GM18498 (cell line): ENCODE data around the gene KCNMA1.
"Not testable (repeated sequence)": the region's sequence is repeated elsewhere in the genome, so short reads cannot be mapped to it uniquely, and the experiment has no call there.

Source experiments
- ATAC-seq: cut with Tn5 transposase; IDR thresholded peaks from one replicate; pipeline ENCODE4 v1.9.1; 2021; ENCODE audit warnings: mild to moderate bottlenecking, moderate library complexity; ENCODE audit not compliant: unreplicated experiment

KCNMA1 gene

GRCh38 chr10:77608281-77608680, 29.3 kb downstream of the KCNMA1 start:
- ATAC-seq: no peak

- no peak for ATAC-seq
Observed at GRCh38 chr10:77606751-77607150, 30.9 kb downstream of the KCNMA1 start.

GRCh38 chr10:77605466-77605865, 32.1 kb downstream of the KCNMA1 start:
- no peak for ATAC-seq

GRCh38 chr10:77604941-77605351, 32.7 kb downstream of the KCNMA1 start:
- no peak for ATAC-seq

- peak; percentile 43 for ATAC-seq
Observed at GRCh38 chr10:77604063-77604462, 33.5 kb downstream of the KCNMA1 start.

- ATAC-seq: peak; percentile 67
Observed at GRCh38 chr10:77603534-77603927, 34.1 kb downstream of the KCNMA1 start.

GRCh38 chr10:77602913-77603533, 34.6 kb downstream of the KCNMA1 start:
- no peak for ATAC-seq

GRCh38 chr10:77602231-77602912, 35.2 kb downstream of the KCNMA1 start:
- no peak for ATAC-seq

- no peak for ATAC-seq
Observed at GRCh38 chr10:77601488-77601887, 36.1 kb downstream of the KCNMA1 start.

GRCh38 chr10:77600640-77601039, 37.0 kb downstream of the KCNMA1 start:
- no peak for ATAC-seq

- ATAC-seq: no peak
Observed at GRCh38 chr10:77599651-77600050, 38.0 kb downstream of the KCNMA1 start.

GRCh38 chr10:77598606-77599005, 39.0 kb downstream of the KCNMA1 start:
- no peak for ATAC-seq

GRCh38 chr10:77597560-77597959, 40.0 kb downstream of the KCNMA1 start:
- ATAC-seq: no peak

- ATAC-seq: no peak
Observed at GRCh38 chr10:77594471-77594783, 43.2 kb downstream of the KCNMA1 start.

GRCh38 chr10:77593771-77594470, 43.7 kb downstream of the KCNMA1 start:
- no peak for ATAC-seq

- no peak for ATAC-seq
Observed at GRCh38 chr10:77592946-77593636, 44.5 kb downstream of the KCNMA1 start.

- no peak for ATAC-seq
Observed at GRCh38 chr10:77592510-77592909, 45.1 kb downstream of the KCNMA1 start.

- ATAC-seq: no peak
Observed at GRCh38 chr10:77591238-77591880, 46.2 kb downstream of the KCNMA1 start.

- no peak for ATAC-seq
Observed at GRCh38 chr10:77590344-77591237, 47.0 kb downstream of the KCNMA1 start.

GRCh38 chr10:77589703-77590102, 47.9 kb downstream of the KCNMA1 start:
- ATAC-seq: not testable (repeated sequence)
